PFSK-1 (cell line): ENCODE data around the gene USH2A.

Experiments used
- POLR2AphosphoS5 ChIP-seq: IDR thresholded peaks from 2 replicates; pipeline ENCODE4 v1.6.1; 2012; ENCODE audit warnings: low read depth, mild to moderate bottlenecking, control low read depth, low read length, moderate library complexity
- REST ChIP-seq, 2 experiments: IDR thresholded peaks; 2 replicates each; pipeline versions ENCODE4 v1.6.1 to v1.8.0; 2011 to 2012; ENCODE audit warnings: low read depth in 2 of 2, low read length in 2 of 2, control low read depth in 1 of 2, inconsistent platforms in 1 of 2, mild to moderate bottlenecking in 1 of 2, moderate library complexity in 1 of 2; ENCODE audit not compliant: insufficient read depth in 1 of 2
- SIN3A ChIP-seq: IDR thresholded peaks from 2 replicates; pipeline ENCODE4 v1.6.1; 2012; ENCODE audit warnings: mild to moderate bottlenecking, low read length, moderate library complexity, borderline replicate concordance; ENCODE audit not compliant: insufficient read depth
- TAF1 ChIP-seq: IDR thresholded peaks from 2 replicates; pipeline ENCODE4 v1.6.1; 2012; ENCODE audit warnings: low read length, control low read depth, borderline replicate concordance; ENCODE audit not compliant: insufficient read depth

GRCh38 chr1:215637041-215637573 lies 786.1 kb downstream of the USH2A start:
- TF ChIP-seq REST (IDR thresholded peaks at IDR 0.05; ENCODE audit: insufficient read depth in 1 of 2, low read depth in 2 of 2, low read length in 2 of 2) = no peak
- TF ChIP-seq POLR2AphosphoS5 = no peak
- TF ChIP-seq TAF1 = no peak
- TF ChIP-seq SIN3A = no peak
